Measurements from ENCODE around the gene FBXL7. TPM values are rescaled to one million over a fixed set of nuclear protein-coding genes. Genes with fewer than 3 reads are reported as not detected.

Gene FBXL7
- total and polyA plus RNA-seq, 9 of the 15 experiments (the other 6 are each of a cell fraction or from before 2014, with no cell fraction given): 0.04 to 0.08 TPM; not detected in 7

DNA sequence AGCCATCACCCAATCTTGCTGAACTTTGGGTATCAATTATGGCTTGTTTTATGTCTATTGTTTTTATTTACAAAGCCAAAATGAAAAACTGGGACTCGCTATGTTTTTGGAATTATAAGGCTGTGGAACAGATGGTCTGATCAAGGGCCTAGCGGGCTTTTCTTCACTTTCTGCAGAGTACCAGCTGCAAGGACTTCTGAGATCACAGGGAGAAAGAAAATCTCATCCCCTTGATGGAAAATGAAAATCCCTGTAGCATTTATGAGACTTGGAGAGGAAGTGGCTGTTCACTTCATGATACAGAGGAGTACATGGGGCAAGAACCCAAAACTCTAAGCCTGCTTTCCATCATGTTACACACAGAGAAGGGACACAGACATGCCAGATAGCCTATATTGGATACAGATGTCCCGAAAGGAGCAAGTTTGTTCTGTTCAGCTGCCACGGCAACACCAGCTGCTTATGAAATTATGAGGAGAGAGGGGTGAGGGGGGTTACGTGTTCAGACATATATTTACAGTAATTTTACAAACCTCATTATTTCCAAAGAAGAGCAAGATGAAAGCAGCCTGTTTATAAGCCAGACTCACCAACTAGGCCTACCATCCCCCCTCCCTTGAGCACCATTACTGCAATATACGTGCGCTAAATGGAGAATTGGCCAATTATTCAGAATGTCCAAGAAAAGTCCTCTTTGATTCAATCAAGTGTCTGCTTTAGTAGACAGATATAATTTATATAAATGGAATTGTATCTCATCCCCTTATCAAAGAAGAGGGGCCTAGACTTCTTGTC lies 459.6 kb downstream of the FBXL7 start:
- DNase-seq (ENCODE audit: extremely low read depth in 1 of 4, low spot score in 3 of 4): no peak
- Histone ChIP-seq H3K4me2 (ENCODE audit: insufficient read depth, low read length) (no peak overlapping the region), H3K36me3 (ENCODE audit: control insufficient read depth, insufficient read depth, low read length) (no peaks in the 10 kb centered on the region), H3K27me3 (ENCODE audit: control insufficient read depth in 2 of 2, insufficient read depth in 2 of 2, low read length in 2 of 2) (no peaks in the 10 kb centered on the region), H3K4me3 (no peak overlapping the region), H3K9me1 (ENCODE audit: control insufficient read depth, insufficient read depth, low read length) (no peaks in the 10 kb centered on the region), H4K20me1 (replicated peaks; ENCODE audit: control insufficient read depth, insufficient read depth, low read length) (no peaks in the 10 kb centered on the region), H2AFZ (ENCODE audit: low read depth, low read length) (no peak overlapping the region), H3K9me3 (replicated peaks; ENCODE audit: control insufficient read depth, insufficient read depth, low read depth, low read length) (no peaks in the 10 kb centered on the region; the same call in 1 of the 2 replicates), H3K27ac (ENCODE audit: extremely low read depth, low read depth, low read length) (no peak overlapping the region), H3K4me1 (replicated peaks in 1 of 2; ENCODE audit: control insufficient read depth in 2 of 2, insufficient read depth in 2 of 2, low read length in 2 of 2) (no peaks in the 10 kb centered on the region), H3K9ac (ENCODE audit: insufficient read depth in 1 of 2, low read depth in 2 of 2, low read length in 2 of 2) (no peak overlapping the region), H3K79me2 (ENCODE audit: control insufficient read depth, insufficient read depth, low read length) (no peaks in the 10 kb centered on the region)
- ChIA-PET CTCF (ENCODE audit: low intra/inter-chr PET ratio) (no interaction called here), POLR2A (interaction anchor here (0.6 kb wide), 1 partner anchor 30 kb away, joined by 4 read pairs; no protein-coding TSS in a partner anchor)
- TF ChIP-seq ELF4 (CRISPR knock-in tag; IDR thresholded peaks at IDR 0.05) (no peak), COPS2 (conservative IDR thresholded peaks at IDR 0.05) (no peak), FOXA1 (IDR thresholded peaks at IDR 0.05; ENCODE audit: borderline replicate concordance) (no peak), C11orf30 (IDR thresholded peaks at IDR 0.05; ENCODE audit: low read depth) (no peak), NUFIP1 (IDR thresholded peaks at IDR 0.05; ENCODE audit: partially characterized antibody) (no peak), NFXL1 (CRISPR knock-in tag; IDR thresholded peaks at IDR 0.05) (no peak), KDM5B (IDR thresholded peaks at IDR 0.05; ENCODE audit: insufficient replicate concordance, low read depth, low read length) (no peak), PPARD (CRISPR knock-in tag; IDR thresholded peaks at IDR 0.05) (no peak), TAL1 (IDR thresholded peaks at IDR 0.05) (no peak), DPF2 (IDR thresholded peaks at IDR 0.05) (no peak), ZNF384 (IDR thresholded peaks at IDR 0.05; ENCODE audit: low read depth, low read length) (no peak), RBFOX2 (IDR thresholded peaks at IDR 0.05; ENCODE audit: low read depth, low read length) (no peak), SAP30 (IDR thresholded peaks at IDR 0.05; ENCODE audit: borderline replicate concordance, insufficient read depth, low read depth, low read length, poor library complexity, severe bottlenecking) (no peak)
- TF ChIP-seq, protein P1, sequence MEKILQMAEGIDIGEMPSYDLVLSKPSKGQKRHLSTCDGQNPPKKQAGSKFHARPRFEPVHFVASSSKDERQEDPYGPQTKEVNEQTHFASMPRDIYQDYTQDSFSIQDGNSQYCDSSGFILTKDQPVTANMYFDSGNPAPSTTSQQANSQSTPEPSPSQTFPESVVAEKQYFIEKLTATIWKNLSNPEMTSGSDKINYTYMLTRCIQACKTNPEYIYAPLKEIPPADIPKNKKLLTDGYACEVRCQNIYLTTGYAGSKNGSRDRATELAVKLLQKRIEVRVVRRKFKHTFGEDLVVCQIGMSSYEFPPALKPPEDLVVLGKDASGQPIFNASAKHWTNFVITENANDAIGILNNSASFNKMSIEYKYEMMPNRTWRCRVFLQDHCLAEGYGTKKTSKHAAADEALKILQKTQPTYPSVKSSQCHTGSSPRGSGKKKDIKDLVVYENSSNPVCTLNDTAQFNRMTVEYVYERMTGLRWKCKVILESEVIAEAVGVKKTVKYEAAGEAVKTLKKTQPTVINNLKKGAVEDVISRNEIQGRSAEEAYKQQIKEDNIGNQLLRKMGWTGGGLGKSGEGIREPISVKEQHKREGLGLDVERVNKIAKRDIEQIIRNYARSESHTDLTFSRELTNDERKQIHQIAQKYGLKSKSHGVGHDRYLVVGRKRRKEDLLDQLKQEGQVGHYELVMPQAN (IDR thresholded peaks at IDR 0.05; ENCODE audit: borderline replicate concordance): no peak
- TF ChIP-seq, protein P2, sequence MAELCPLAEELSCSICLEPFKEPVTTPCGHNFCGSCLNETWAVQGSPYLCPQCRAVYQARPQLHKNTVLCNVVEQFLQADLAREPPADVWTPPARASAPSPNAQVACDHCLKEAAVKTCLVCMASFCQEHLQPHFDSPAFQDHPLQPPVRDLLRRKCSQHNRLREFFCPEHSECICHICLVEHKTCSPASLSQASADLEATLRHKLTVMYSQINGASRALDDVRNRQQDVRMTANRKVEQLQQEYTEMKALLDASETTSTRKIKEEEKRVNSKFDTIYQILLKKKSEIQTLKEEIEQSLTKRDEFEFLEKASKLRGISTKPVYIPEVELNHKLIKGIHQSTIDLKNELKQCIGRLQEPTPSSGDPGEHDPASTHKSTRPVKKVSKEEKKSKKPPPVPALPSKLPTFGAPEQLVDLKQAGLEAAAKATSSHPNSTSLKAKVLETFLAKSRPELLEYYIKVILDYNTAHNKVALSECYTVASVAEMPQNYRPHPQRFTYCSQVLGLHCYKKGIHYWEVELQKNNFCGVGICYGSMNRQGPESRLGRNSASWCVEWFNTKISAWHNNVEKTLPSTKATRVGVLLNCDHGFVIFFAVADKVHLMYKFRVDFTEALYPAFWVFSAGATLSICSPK (IDR thresholded peaks at IDR 0.05; ENCODE audit: borderline replicate concordance): no peak
- TF ChIP-seq, protein P3, sequence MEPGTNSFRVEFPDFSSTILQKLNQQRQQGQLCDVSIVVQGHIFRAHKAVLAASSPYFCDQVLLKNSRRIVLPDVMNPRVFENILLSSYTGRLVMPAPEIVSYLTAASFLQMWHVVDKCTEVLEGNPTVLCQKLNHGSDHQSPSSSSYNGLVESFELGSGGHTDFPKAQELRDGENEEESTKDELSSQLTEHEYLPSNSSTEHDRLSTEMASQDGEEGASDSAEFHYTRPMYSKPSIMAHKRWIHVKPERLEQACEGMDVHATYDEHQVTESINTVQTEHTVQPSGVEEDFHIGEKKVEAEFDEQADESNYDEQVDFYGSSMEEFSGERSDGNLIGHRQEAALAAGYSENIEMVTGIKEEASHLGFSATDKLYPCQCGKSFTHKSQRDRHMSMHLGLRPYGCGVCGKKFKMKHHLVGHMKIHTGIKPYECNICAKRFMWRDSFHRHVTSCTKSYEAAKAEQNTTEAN (CRISPR knock-in tag; IDR thresholded peaks at IDR 0.05): no peak
- in situ Hi-C loops (cut with MboI) (no loop called here), intact Hi-C loops (cut with micrococcal nuclease) (no loop called here)
- FAIRE-seq: no peak
- no peak for ATAC-seq
- no TSS peak for BruUV-seq (replicated peaks)
- WGBS (ENCODE audit: insufficient coverage, low coverage, missing lambda C conversion rate): 4% methylated on average over 7 of the region's 7 CpGs

Data from K562 (cell line).